AML-193 (cell line): Measurements from ENCODE around the gene MCC.

Experiments used
- DNase-seq, 2 experiments: peaks; one replicate each; lab custom pipeline; 2025; lab: John Stamatoyannopoulos, UW

MCC gene

GRCh38 chr5:113487781-113488644 is at the start of gene MCC:
MCC (minus strand) TSS chr5:113488453.
- no peak for DNase-seq

DNA sequence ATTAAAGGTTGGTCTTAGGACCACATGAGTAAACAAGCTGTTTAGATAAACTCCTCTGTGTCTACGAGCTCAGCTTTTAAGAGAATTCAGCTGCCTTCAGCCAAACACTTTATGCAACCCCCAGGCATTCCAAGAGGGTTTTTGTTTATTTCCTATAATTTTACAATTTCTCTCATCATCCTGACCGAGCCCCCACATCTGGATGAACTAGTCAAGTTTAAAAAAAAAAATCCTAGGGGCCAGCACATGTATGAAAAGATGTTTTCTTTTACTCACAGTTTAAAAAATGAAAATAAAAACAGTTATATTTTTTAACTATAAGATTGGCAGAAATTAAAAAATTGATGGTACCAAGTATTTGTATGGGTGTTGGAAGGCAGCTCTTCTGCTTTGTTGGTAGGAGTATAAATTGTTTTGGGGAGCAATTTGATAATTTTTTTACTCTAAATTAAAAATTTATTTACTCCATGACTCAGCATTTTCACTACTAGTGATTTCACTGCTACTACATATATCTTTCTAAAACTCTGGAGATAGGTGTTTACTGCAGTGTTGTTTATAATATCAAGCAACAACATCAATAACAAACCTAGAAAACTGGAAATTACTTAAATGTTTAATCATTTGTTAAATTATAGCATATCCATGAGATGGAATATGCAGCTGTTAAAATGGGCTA is 43.4 kb upstream of the MCC start:
- DNase-seq: no peak

GRCh38 chr5:113527746-113528145 is 39.5 kb upstream of the MCC start:
- no peak for DNase-seq

GRCh38 chr5:113526421-113526820 is 38.2 kb upstream of the MCC start:
- DNase-seq: no peak

GRCh38 chr5:113524927-113525326 is 36.7 kb upstream of the MCC start:
- DNase-seq: peak; percentile 81 to 86

DNA sequence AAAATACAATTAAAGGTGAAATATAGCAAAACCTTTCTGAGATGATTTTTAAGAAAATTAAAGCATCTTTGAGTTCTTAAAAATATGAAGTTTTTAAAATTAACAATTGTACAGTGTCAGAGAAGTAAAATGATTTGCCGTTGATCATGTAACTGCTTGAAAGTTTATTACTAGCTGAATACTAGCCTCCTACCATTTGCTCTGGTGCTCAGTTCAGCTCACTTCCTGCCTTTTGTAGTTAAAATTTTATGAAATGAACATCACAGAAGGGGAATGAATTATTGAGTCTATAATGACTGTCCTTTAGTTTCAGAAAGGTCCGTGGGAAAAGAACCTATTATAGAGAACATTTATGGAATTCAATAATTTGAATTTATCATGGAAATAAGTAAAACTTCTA is 34.9 kb upstream of the MCC start:
- DNase-seq: no peak

GRCh38 chr5:113520899-113521298 is 32.6 kb upstream of the MCC start:
- DNase-seq: no peak

DNA sequence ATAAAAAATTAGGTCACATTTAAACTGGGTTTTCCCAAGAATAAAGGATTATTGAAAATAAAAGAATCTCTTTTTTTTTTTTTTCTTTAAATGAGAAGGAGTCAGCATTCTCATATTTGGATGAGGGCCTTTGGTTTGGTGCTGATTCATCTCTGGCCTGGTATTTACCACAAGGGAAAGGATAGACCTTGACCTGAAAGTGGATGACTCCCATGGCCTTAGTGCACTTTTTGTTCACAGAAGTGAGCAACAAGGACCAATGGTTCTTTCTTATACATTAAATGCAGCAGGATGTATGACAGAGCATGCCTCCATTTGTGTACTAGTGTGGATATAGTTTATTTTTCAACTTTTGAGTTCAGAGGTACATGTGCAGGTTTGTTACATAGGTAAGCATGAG is 32.2 kb upstream of the MCC start:
- DNase-seq: no peak

GRCh38 chr5:113519412-113519811 is 31.2 kb upstream of the MCC start:
- no peak for DNase-seq

DNA sequence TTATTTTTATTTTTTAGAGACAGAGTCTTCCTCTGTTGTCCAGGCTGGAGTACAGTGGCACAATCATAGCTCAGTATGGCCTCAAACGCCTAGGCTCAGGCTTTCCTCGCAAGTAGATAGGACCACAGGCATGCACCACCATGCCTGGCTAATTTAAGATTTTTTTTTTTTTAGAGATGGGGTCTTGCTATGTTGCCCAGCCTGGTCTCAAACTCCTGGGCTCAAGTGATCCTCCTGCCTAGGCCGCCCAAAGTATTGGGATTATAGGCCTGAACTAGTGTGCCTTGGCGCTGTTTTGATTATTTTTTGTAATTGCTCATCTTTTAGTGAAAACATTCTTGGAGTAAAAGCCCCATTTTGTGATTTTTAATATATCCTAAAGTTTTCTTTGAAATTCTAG is 30.6 kb upstream of the MCC start:
- no peak for DNase-seq

GRCh38 chr5:113514289-113514635 is 26.0 kb upstream of the MCC start:
- no peak for DNase-seq

DNA sequence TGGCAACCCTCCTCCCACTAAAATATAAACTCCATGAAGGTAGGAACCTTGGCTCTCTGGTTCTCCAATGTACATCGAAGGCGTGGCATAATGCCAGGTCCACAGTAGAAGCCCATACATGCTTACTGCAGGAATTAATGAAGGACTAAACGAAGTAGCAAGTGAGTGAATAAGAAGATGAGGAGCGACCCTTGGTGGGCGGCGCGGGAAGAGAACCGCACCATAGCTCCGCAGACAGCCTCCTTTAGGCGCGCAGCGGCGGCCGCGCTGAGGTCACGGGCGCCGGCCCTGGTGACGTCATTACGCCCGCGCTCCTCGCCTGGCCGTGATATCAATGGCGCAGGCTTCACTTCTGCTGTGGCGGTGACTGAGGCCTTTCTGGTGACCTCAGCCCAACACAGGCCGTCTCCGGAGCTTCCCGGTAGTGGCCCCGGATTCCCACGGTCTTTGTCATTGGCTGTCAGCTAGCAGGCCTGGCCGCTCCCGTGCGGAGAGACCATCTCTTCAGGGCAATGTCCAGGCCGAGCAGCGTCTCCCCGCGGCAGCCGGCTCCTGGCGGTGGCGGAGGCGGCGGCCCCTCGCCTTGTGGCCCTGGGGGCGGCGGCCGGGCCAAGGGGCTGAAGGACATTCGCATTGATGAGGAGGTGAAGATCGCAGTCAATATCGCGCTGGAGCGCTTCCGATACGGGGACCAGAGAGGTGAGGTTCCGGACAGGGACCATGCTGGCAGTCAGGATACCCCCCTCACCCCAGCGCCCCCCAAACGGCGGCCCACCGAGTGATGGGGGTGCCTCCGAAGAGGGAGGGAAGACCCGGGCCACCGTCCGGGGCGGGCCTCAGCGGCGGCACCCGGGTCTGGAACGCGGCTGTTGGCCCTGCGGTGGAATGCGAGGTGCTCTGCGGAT is 25.4 kb upstream of the MCC start, which contains the start of gene YTHDC2:
TSS of gene YTHDC2 (plus strand) at position 311 of the 905 bp plus-strand sequence. CDS start at position 513, 202 bp downstream.
- peak; percentile 81 to 83 for DNase-seq

DNA sequence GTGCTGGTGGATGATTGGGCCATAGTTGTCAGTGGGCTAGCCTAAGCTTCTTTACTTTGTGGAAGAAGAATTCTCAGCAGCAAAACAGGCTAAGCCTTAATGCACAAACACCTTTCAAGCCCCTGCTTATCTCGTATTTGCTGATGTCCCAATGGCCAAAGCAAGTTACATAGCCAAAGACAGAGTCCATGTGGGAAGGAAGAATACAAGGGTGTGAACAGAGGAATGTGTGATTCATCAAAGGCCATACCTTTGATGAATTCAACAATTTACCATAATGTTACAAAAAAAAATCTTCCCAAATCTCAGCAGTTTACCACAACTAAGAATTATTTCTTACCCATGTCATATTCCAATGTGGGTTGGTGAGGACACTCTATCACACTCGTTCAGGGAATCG is 24.1 kb upstream of the MCC start:
- DNase-seq: no peak

- peak; percentile 33 to 46 for DNase-seq
Measured at GRCh38 chr5:113510836-113511451, 22.7 kb upstream of the MCC start.

DNA sequence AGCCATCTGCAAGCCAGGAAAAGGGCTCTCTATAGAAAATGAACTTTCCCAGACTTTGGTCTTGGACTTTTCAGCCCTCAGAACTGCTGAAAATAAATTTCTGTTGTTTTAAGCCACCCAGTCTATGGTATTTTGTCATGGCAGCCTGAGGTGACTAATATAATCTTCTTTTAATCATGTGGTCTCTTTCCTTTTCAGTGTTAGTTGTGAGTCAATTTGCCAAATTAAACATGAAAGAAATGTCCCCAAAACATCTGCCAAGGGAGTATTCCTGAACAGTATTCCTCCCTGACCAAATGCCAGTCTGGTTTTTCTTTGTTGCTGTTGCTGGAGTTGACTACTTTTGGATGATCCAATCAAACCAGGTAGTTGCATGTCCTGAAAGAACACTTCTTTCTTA is 20.5 kb upstream of the MCC start:
- DNase-seq: no peak

- DNase-seq: no peak
Measured at GRCh38 chr5:113507601-113508000, 19.3 kb upstream of the MCC start.

- no peak for DNase-seq
Measured at GRCh38 chr5:113505181-113505580, 16.9 kb upstream of the MCC start.

DNA sequence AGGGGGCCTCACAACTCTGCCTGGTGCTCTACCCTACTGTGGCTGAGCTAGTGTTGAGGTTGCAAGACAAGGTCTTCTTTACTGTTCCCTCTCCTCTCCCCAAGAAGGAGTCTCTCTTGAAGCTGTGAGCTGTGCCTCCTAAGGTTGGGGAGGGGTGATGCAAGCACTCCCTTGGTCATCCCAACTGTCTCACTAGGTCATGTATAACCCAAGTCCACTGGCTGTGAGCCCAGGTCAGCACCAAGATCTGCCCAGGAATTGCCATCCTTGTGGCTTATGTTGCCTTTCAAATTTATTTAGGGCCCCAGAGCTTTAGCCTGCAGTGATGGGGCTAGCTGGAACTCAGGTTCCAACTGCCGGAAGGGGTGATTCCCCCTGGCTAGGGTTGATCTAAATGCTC is 14.9 kb upstream of the MCC start:
- no peak for DNase-seq

GRCh38 chr5:113502073-113502472 is 13.8 kb upstream of the MCC start:
- no peak for DNase-seq

DNA sequence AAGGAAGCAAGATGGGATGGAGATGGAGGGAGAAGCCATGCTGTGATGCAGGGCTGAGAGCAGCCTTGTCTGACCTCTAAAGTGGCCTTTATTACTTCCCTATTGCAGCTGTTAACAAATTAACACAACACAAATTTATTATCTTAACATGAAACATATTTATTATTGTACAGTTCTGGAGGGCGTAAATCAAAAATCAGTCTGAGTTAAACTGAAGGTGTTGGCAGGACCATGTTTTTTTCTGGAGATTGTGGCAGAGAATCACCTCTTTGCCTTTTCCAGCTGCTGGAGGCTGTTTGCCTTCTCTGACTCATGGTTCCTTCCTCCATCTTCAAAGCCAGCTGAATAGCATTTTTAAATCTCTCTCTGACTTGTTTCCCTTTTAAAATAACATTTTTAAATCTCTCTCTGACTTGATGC is 7.2 kb upstream of the MCC start:
- DNase-seq: no peak

- DNase-seq: no peak
Measured at GRCh38 chr5:113493446-113493845, 5.2 kb upstream of the MCC start.

DNA sequence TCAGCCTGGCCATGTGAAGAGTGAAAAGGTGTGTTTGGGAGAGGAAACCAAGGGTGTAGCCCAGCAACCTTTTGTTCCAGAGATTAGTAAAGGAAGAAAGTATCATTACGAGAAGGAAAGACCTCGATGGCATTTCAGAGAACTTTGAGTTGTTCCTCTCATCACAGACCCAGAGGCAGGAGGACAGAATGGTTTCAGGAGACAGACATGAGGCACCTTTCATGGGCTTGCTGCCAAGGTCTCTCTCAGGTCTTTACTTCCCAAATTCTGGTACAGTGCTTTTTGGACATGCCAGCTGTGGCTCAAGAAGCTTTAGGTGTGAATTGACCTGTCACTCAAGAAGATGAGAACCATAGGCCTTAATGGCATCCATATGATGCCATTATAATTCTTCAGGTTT is 2.8 kb upstream of the MCC start:
- no peak for DNase-seq
